ENCODE measurements around the gene DYRK3. TPM values are rescaled to one million over a fixed set of nuclear protein-coding genes. Genes with fewer than 3 reads are reported as not detected.

The DYRK3 gene
- total and polyA plus RNA-seq, 2 of the 8 experiments (the other 6 are each of a cell fraction or from before 2014, with no cell fraction given), result 2.1 to 8.5 TPM

GRCh38 chr1:206694171-206695124 is 59.1 kb downstream of the DYRK3 start (continued):
- TF ChIP-seq YY1 (IDR thresholded peaks at IDR 0.05; ENCODE audit: low read depth, low read length) (0 out of 2 replicates have a peak, but pooled peaks have one; percentile 29), CTBP2 (IDR thresholded peaks at IDR 0.05; ENCODE audit: borderline replicate concordance, insufficient read depth, insufficient read length, low read length) (peak; percentile 76), EGR1 (IDR thresholded peaks at IDR 0.05; ENCODE audit: borderline replicate concordance, low read depth, low read length) (0 out of 2 replicates have a peak, but pooled peaks have one; percentile 42)

Data from H1 (cell line).